K562 (cell line): ENCODE data around the gene ASCL2. TPM values are rescaled to one million over a fixed set of nuclear protein-coding genes. Genes with fewer than 3 reads are reported as not detected.

Experiments used
- ATAC-seq: fragments of 200-7000 bp; cut with Tn5 transposase; 3 replicates; pipeline ENCODE4 v1.9.1; 2020; ENCODE audit warnings: moderate library complexity
- BruUV-seq: library from RNA; stranded (reverse); fragments of 400-500 nt; replicated peaks from 2 replicates; lab custom pipeline; 2021; lab: Mats Ljungman, UMichigan
- CTCF ChIA-PET: fragments of 300-600 bp; formaldehyde crosslinking; extraction: SDS; loops from one replicate; lab custom pipeline; 2021; ENCODE audit warnings: low intra/inter-chr PET ratio; lab: Yijun Ruan, JAX
- POLR2A ChIA-PET: fragments of 300-600, 350-650 bp; sonication (Branson Sonifier 250); formaldehyde crosslinking; extraction: SDS; loops from one replicate; lab custom pipeline; 2021; ENCODE audit warnings: antibody characterized with exemption, inconsistent platforms; lab: Yijun Ruan, JAX
- DNase-seq, 4 experiments: peaks; one replicate each; pipeline versions ENCODE4 v3.0.0 to v3.0.0-alpha.2; 2011 to 2018; ENCODE audit warnings: low spot score in 3 of 4, mixed read lengths in 3 of 4; ENCODE audit errors: extremely low read depth in 1 of 4
- FAIRE-seq: peaks from 2 replicates; lab custom pipeline; 2011; peaks lifted over from hg19 to GRCh38; lab: Jason Lieb, UNC
- H2AFZ ChIP-seq: 2 replicates; pipeline ENCODE4 v1.6.0; 2011; ENCODE audit warnings: low read depth, low read length, control low read depth, inconsistent platforms
- H3K27ac ChIP-seq: fragments of 200-600 bp; 3 replicates; pipeline ENCODE4 v1.8.0; 2011; ENCODE audit warnings: low read depth, mild to moderate bottlenecking, control low read depth, inconsistent platforms, low read length, moderate library complexity, mixed read lengths; ENCODE audit errors: extremely low read depth
- H3K27me3 ChIP-seq, 2 experiments: fragments of 300-600 bp in 1 of 2; 2 replicates in 1 of 2; 3 replicates in 1 of 2; pipeline versions ENCODE4 v1.6.0 to v1.8.0; 2011; ENCODE audit warnings: inconsistent platforms in 2 of 2, low read length in 2 of 2, mild to moderate bottlenecking in 1 of 2, mixed read lengths in 1 of 2, moderate library complexity in 1 of 2; ENCODE audit not compliant: control insufficient read depth in 2 of 2, insufficient read depth in 2 of 2
- H3K36me3 ChIP-seq: fragments of 300-600 bp; 3 replicates; pipeline ENCODE4 v1.8.0; 2011; ENCODE audit warnings: mild to moderate bottlenecking, low read length, inconsistent platforms; ENCODE audit not compliant: control insufficient read depth, insufficient read depth
- H3K4me1 ChIP-seq, 2 experiments: fragments of 200-600 bp in 1 of 2; replicated peaks in 1 of 2; 2 replicates in 1 of 2; 3 replicates in 1 of 2; pipeline versions ENCODE4 v1.5.1 to v1.8.0; 2011; ENCODE audit warnings: inconsistent platforms in 2 of 2, low read length in 2 of 2, mild to moderate bottlenecking in 1 of 2, mixed read lengths in 1 of 2, moderate library complexity in 1 of 2; ENCODE audit not compliant: control insufficient read depth in 2 of 2, insufficient read depth in 2 of 2
- H3K4me2 ChIP-seq: 2 replicates; pipeline ENCODE4 v1.6.1; 2011; ENCODE audit warnings: low read length, control low read depth, inconsistent platforms, mixed read lengths; ENCODE audit not compliant: insufficient read depth
- H3K4me3 ChIP-seq: fragments of 200-600 bp; sonication (generic), shearing (Covaris generic); 2 replicates; pipeline ENCODE4 v1.5.1; 2016; ENCODE audit warnings: control low read depth, inconsistent platforms
- H3K79me2 ChIP-seq: fragments of 200-600 bp; 3 replicates; pipeline ENCODE4 v1.8.0; 2011; ENCODE audit warnings: low read length, inconsistent platforms; ENCODE audit not compliant: control insufficient read depth, insufficient read depth
- H3K9ac ChIP-seq, 2 experiments: 2 replicates each; pipeline versions ENCODE4 v1.6.0 to v1.6.1; 2011; ENCODE audit warnings: low read depth in 2 of 2, low read length in 2 of 2, control low read depth in 1 of 2, inconsistent platforms in 1 of 2, mild to moderate bottlenecking in 1 of 2, mixed read lengths in 1 of 2; ENCODE audit not compliant: insufficient read depth in 1 of 2
- H3K9me1 ChIP-seq: one replicate; pipeline ENCODE4 v1.6.0; 2011; ENCODE audit warnings: inconsistent platforms, mild to moderate bottlenecking, low read length, moderate library complexity; ENCODE audit not compliant: control insufficient read depth, insufficient read depth
- H3K9me3 ChIP-seq: replicated peaks from 2 replicates; pipeline ENCODE4 v1.5.1; 2011; ENCODE audit warnings: low read depth, low read length, inconsistent platforms; ENCODE audit not compliant: control insufficient read depth, insufficient read depth
- H4K20me1 ChIP-seq: replicated peaks from 2 replicates; pipeline ENCODE4 v1.6.1; 2011; ENCODE audit warnings: low read length, inconsistent platforms, mixed read lengths; ENCODE audit not compliant: control insufficient read depth, insufficient read depth
- ARNT ChIP-seq, 2 experiments: fragments of 450-650 bp; IDR thresholded peaks; 2 replicates each; pipeline ENCODE4 v1.6.1; 2016; ENCODE audit warnings: mild to moderate bottlenecking in 1 of 2
- MAZ ChIP-seq, 2 experiments: fragments of 450-650 bp in 1 of 2; sonication (generic) in 1 of 2; formaldehyde crosslinking; IDR thresholded peaks in 1 of 2; conservative IDR thresholded peaks in 1 of 2; 2 replicates each; pipeline versions ENCODE4 v1.4.0 to v1.5.0; 2020; ENCODE audit warnings: mild to moderate bottlenecking in 1 of 2, missing genetic modification reagents in 1 of 2
- PML ChIP-seq: IDR thresholded peaks from 2 replicates; pipeline ENCODE4 v1.6.1; 2012; ENCODE audit warnings: low read length, inconsistent platforms
- WGBS: fragments of 100-300 bp; shearing (Covaris generic); methylation state at CpG from one replicate; pipeline ENCODE4 v1.1.6; 2016; ENCODE audit warnings: low coverage, mixed read lengths; ENCODE audit not compliant: insufficient coverage; ENCODE audit errors: missing lambda C conversion rate; 5-methylcytosine and 5-hydroxymethylcytosine counted together
- in situ Hi-C: fragments of 300-500 bp; cut with MboI; formaldehyde crosslinking; loops from 4 replicates; pipeline ENCODE4 v1.15.0; 2018; ENCODE audit warnings: inconsistent platforms, mixed read lengths
- intact Hi-C: fragments of 100-400 bp; cut with micrococcal nuclease; formaldehyde crosslinking; loops from 2 replicates; pipeline ENCODE4 v1.14.2; 2022
- polyA plus RNA-seq, 8 experiments: library from polyadenylated mRNA; depleted of rRNA in 4 of 8; stranded (reverse) in 5 of 8; unstranded in 3 of 8; fragments of >200 nt; fragmentation: Nextera tagmentation in 2 of 8; fragmentation: Illumina TruSeq in 1 of 8; extraction: Ambion mirVana in 2 of 8; extraction: Trizol in 1 of 8; gene quantifications; 2 replicates each; pipeline versions ENCODE4 v1.2.1 to v1.2.3, GENCODE V29; 2011 to 2014; ENCODE audit warnings: inconsistent platforms in 1 of 8, missing spikeins in 1 of 8
- total RNA-seq, 7 experiments: library from RNA; depleted of rRNA in 6 of 7; stranded (reverse); fragments of >200 nt in 6 of 7; fragmentation: Illumina TruSeq in 2 of 7; extraction: Trizol in 2 of 7; gene quantifications; 2 replicates each; pipeline versions ENCODE4 v1.2.1 to v1.2.3, GENCODE V29; 2011 to 2021; ENCODE audit warnings: low replicate concordance in 1 of 7
- TF ChIP-seq, protein P1 (sequence below): fragments of 450-650 bp; IDR thresholded peaks from 2 replicates; pipeline ENCODE4 v1.7.0; 2016; ENCODE audit warnings: borderline replicate concordance

ASCL2 gene
- total and polyA plus RNA-seq, 9 of the 15 experiments (the other 6 are each of a cell fraction or from before 2014, with no cell fraction given): 0.11 to 1.4 (median 0.36) TPM; not detected in 2

GRCh38 chr11:2307501-2308331, 37.3 kb upstream of the ASCL2 start:
- ChIA-PET POLR2A (no interaction called here), CTCF (interaction anchor here (5.1 kb wide), 1 partner anchor 112 kb away, joined by 85 read pairs; no protein-coding TSS in a partner anchor)
- no TSS peak for BruUV-seq
- in situ Hi-C loops: no loop called here
- Histone ChIP-seq H3K4me3 (no peak overlapping the region), H3K4me2 (no peak overlapping the region), H3K79me2 (peaks cover 17% of the 10 kb centered on the region; the same call in 2 of the 3 replicates), H3K27ac (no peak overlapping the region), H4K20me1 (peaks cover 10% of the 10 kb centered on the region; the same call in 1 of the 2 replicates), H3K4me1 (peaks cover 36 to 92% of the 10 kb centered on the region in 2 experiments), H3K9ac (peak overlapping the region in 1 of 2 experiments; percentile 78; a peak in 2 of 4 replicates), H3K9me1 (no peaks in the 10 kb centered on the region), H3K27me3 (no peaks in the 10 kb centered on the region; a peak in 1 of 5 replicates), H3K36me3 (no peaks in the 10 kb centered on the region), H3K9me3 (no peaks in the 10 kb centered on the region), H2AFZ (no peak overlapping the region)
- intact Hi-C loops: loop anchor here (5.0 to 10.0 kb wide), 3 partner anchors 95 to 587 kb away; partner anchors contain the start of gene TSSC4
- DNase-seq (no peak), ATAC-seq (no peak), FAIRE-seq (no peak)
- TF ChIP-seq PML (no peak), MAZ (CRISPR knock-in tag; conservative IDR thresholded peaks at IDR 0.05 in 1 of 2, IDR thresholded peaks at IDR 0.05 in 1 of 2) (no peak), ARNT (IDR thresholded peaks at IDR 0.05) (no peak)
- TF ChIP-seq, protein P1, sequence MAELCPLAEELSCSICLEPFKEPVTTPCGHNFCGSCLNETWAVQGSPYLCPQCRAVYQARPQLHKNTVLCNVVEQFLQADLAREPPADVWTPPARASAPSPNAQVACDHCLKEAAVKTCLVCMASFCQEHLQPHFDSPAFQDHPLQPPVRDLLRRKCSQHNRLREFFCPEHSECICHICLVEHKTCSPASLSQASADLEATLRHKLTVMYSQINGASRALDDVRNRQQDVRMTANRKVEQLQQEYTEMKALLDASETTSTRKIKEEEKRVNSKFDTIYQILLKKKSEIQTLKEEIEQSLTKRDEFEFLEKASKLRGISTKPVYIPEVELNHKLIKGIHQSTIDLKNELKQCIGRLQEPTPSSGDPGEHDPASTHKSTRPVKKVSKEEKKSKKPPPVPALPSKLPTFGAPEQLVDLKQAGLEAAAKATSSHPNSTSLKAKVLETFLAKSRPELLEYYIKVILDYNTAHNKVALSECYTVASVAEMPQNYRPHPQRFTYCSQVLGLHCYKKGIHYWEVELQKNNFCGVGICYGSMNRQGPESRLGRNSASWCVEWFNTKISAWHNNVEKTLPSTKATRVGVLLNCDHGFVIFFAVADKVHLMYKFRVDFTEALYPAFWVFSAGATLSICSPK: no peak
- 71% methylated on average over 19 of the region's 23 CpGs for WGBS
